NCI-H146 treated with DMSO at 0.1 percent for 48 hours (cell line): ENCODE results near the gene BTNL8.
"Not testable (repeated sequence)": the region's sequence is repeated elsewhere in the genome, so short reads cannot be mapped to it uniquely, and the experiment has no call there.

Experiments
- DNase-seq: peaks from one replicate; lab custom pipeline; 2025; ENCODE audit not compliant: unreplicated experiment; lab: John Stamatoyannopoulos, UW

BTNL8 gene

GRCh38 chr5:180874804-180875582 lies 24.0 kb upstream of the BTNL8 start:
- no peak for DNase-seq

- no peak for DNase-seq
These were observed 23.0 kb upstream of the BTNL8 start for GRCh38 chr5:180875860-180876426.

- DNase-seq = not testable (repeated sequence)
These were observed 13.0 kb upstream of the BTNL8 start for GRCh38 chr5:180885845-180886529.

GRCh38 chr5:180889381-180889780 lies 9.6 kb upstream of the BTNL8 start:
- no peak for DNase-seq

GRCh38 chr5:180895330-180895729 lies 3.6 kb upstream of the BTNL8 start:
- not testable (repeated sequence) for DNase-seq

GRCh38 chr5:180900178-180900577 lies 1.2 kb downstream of the BTNL8 start:
- no peak for DNase-seq

- no peak for DNase-seq
These were observed 2.5 kb downstream of the BTNL8 start for GRCh38 chr5:180901319-180902009.

GRCh38 chr5:180908400-180908799 lies 9.4 kb downstream of the BTNL8 start:
- DNase-seq = no peak

GRCh38 chr5:180908998-180909731 lies 10.2 kb downstream of the BTNL8 start:
- no peak for DNase-seq

GRCh38 chr5:180909782-180910181 lies 10.8 kb downstream of the BTNL8 start:
- no peak for DNase-seq

GRCh38 chr5:180910182-180910581 lies 11.2 kb downstream of the BTNL8 start:
- DNase-seq = no peak

- no peak for DNase-seq
These were observed 11.8 kb downstream of the BTNL8 start for GRCh38 chr5:180910735-180911134.

GRCh38 chr5:180914646-180915045 lies 15.7 kb downstream of the BTNL8 start:
- no peak for DNase-seq

- no peak for DNase-seq
These were observed 17.0 kb downstream of the BTNL8 start for GRCh38 chr5:180915924-180916323.

- DNase-seq = no peak
These were observed 19.4 kb downstream of the BTNL8 start for GRCh38 chr5:180918380-180918779.

- no peak for DNase-seq
These were observed 21.8 kb downstream of the BTNL8 start for GRCh38 chr5:180920710-180921109.

- no peak for DNase-seq
These were observed 24.0 kb downstream of the BTNL8 start for GRCh38 chr5:180922932-180923331.

GRCh38 chr5:180932660-180933059 lies 33.7 kb downstream of the BTNL8 start:
- no peak for DNase-seq

GRCh38 chr5:180935203-180935602 lies 36.2 kb downstream of the BTNL8 start:
- DNase-seq = no peak

- no peak for DNase-seq
These were observed 39.3 kb downstream of the BTNL8 start for GRCh38 chr5:180938294-180938693.
